WTC11 (cell line): ENCODE data around the gene PNLIP. TPM values are rescaled to one million over a fixed set of nuclear protein-coding genes. Genes with fewer than 3 reads are reported as not detected.

ENCODE experiments used
- ATAC-seq: fragments of 200-7000 bp; cut with Tn5 transposase; 2 replicates; pipeline ENCODE4 v1.10.0; 2021; ENCODE audit warnings: mild to moderate bottlenecking, moderate library complexity
- CTCF ChIA-PET: fragments of 300-600 bp; sonication (Branson Sonifier 250); formaldehyde crosslinking; loops from one replicate; lab custom pipeline; 2021; ENCODE audit warnings: antibody characterized with exemption; lab: Charles Lee
- POLR2A ChIA-PET: fragments of 350-600 bp; sonication (Branson Sonifier 250); formaldehyde crosslinking; loops from one replicate; lab custom pipeline; 2021; ENCODE audit warnings: antibody characterized with exemption; lab: Charles Lee
- DNase-seq: peaks from one replicate; pipeline ENCODE4 v3.0.0; 2021; ENCODE audit warnings: low spot score
- H3K27ac Mint-ChIP-seq: 2 replicates; pipeline ENCODE4 v1.8.0; 2021; ENCODE audit warnings: mixed read lengths
- H3K27me3 Mint-ChIP-seq: 2 replicates; pipeline ENCODE4 v1.8.0; 2021; ENCODE audit warnings: low read depth, mild to moderate bottlenecking, moderate library complexity, mixed read lengths
- H3K36me3 Mint-ChIP-seq: 2 replicates; pipeline ENCODE4 v1.8.0; 2021; ENCODE audit warnings: mixed read lengths
- H3K4me1 Mint-ChIP-seq: 2 replicates; pipeline ENCODE4 v1.8.0; 2022; ENCODE audit warnings: mixed read lengths
- H3K4me3 Mint-ChIP-seq: 2 replicates; pipeline ENCODE4 v1.8.0; 2021; ENCODE audit warnings: mild to moderate bottlenecking, moderate library complexity, mixed read lengths
- H3K9me3 Mint-ChIP-seq: 2 replicates; pipeline ENCODE4 v1.8.0; 2021; ENCODE audit warnings: mixed read lengths
- AR ChIP-seq: fragments of 250-450 bp; sonication (Bioruptor Pico); IDR thresholded peaks from 2 replicates; pipeline ENCODE4 v1.9.0; 2021; ENCODE audit warnings: mild to moderate bottlenecking
- CTCF ChIP-seq: fragments of 200-600 bp; IDR thresholded peaks from 2 replicates; pipeline ENCODE4 v1.8.0; 2022; ENCODE audit warnings: antibody characterized with exemption
- E2F5 ChIP-seq: sonication (generic); formaldehyde crosslinking; IDR thresholded peaks from 2 replicates; pipeline ENCODE4 v1.8.1; 2022; ENCODE audit warnings: mild to moderate bottlenecking, moderate library complexity, missing genetic modification reagents
- FOXJ3 ChIP-seq: sonication (generic); formaldehyde crosslinking; IDR thresholded peaks from 2 replicates; pipeline ENCODE4 v1.9.0; 2021; ENCODE audit warnings: missing genetic modification reagents, mild to moderate bottlenecking, borderline replicate concordance
- FOXP1 ChIP-seq: sonication (generic); formaldehyde crosslinking; IDR thresholded peaks from 2 replicates; pipeline ENCODE4 v1.8.0; 2022; ENCODE audit warnings: missing genetic modification reagents, mild to moderate bottlenecking, moderate library complexity, borderline replicate concordance
- IRF2 ChIP-seq: sonication (generic); formaldehyde crosslinking; IDR thresholded peaks from 2 replicates; pipeline ENCODE4 v1.8.0; 2022; ENCODE audit warnings: low read depth, missing genetic modification reagents, borderline replicate concordance
- JAZF1 ChIP-seq: fragments of 250-450 bp; sonication (Bioruptor Pico); IDR thresholded peaks from 2 replicates; pipeline ENCODE4 v1.9.0; 2021; ENCODE audit warnings: moderate library complexity, mild to moderate bottlenecking, inconsistent platforms
- NFATC4 ChIP-seq: fragments of 250-450 bp; sonication (Bioruptor Pico); IDR thresholded peaks from 2 replicates; pipeline ENCODE4 v1.9.0; 2021; ENCODE audit warnings: mild to moderate bottlenecking
- NFE2L1 ChIP-seq: sonication (generic); formaldehyde crosslinking; IDR thresholded peaks from 2 replicates; pipeline ENCODE4 v1.8.1; 2023; ENCODE audit warnings: missing genetic modification reagents
- ZNF138 ChIP-seq: sonication (generic); formaldehyde crosslinking; conservative IDR thresholded peaks from 2 replicates; pipeline ENCODE4 v1.8.1; 2022; ENCODE audit warnings: mild to moderate bottlenecking, moderate library complexity, missing genetic modification reagents
- ZNF219 ChIP-seq: sonication (generic); formaldehyde crosslinking; IDR thresholded peaks from 2 replicates; pipeline ENCODE4 v1.8.0; 2023; ENCODE audit warnings: missing genetic modification reagents, mild to moderate bottlenecking, borderline replicate concordance
- ZNF396 ChIP-seq: fragments of 250-450 bp; sonication (Bioruptor Pico); IDR thresholded peaks from 2 replicates; pipeline ENCODE4 v1.8.0; 2021; ENCODE audit warnings: mild to moderate bottlenecking, moderate library complexity, borderline replicate concordance
- ZNF423 ChIP-seq: fragments of 250-450 bp; sonication (Bioruptor Pico); IDR thresholded peaks from 2 replicates; pipeline ENCODE4 v2.1.2; 2022; ENCODE audit warnings: mild to moderate bottlenecking, moderate library complexity
- total RNA-seq: library from RNA; stranded (reverse); gene quantifications from 3 replicates; pipeline ENCODE4 v1.2.3, GENCODE V29; 2021
- TF ChIP-seq, protein P1 (sequence below): sonication (generic); formaldehyde crosslinking; IDR thresholded peaks from 2 replicates; pipeline ENCODE4 v1.8.1; 2022; ENCODE audit warnings: mild to moderate bottlenecking, missing genetic modification reagents, moderate library complexity, borderline replicate concordance
- TF ChIP-seq, protein P2 (sequence below): sonication (generic); formaldehyde crosslinking; IDR thresholded peaks from 2 replicates; pipeline ENCODE4 v1.8.1; 2023; ENCODE audit warnings: mild to moderate bottlenecking, missing genetic modification reagents, moderate library complexity
- TF ChIP-seq, protein P3 (sequence below): fragments of 250-450 bp; sonication (Bioruptor Pico); IDR thresholded peaks from 2 replicates; pipeline ENCODE4 v1.9.0; 2021; ENCODE audit warnings: moderate library complexity, mild to moderate bottlenecking, inconsistent platforms, borderline replicate concordance
- TF ChIP-seq, protein P4 (sequence below): sonication (generic); formaldehyde crosslinking; IDR thresholded peaks from 2 replicates; pipeline ENCODE4 v1.8.0; 2023; ENCODE audit warnings: mild to moderate bottlenecking, missing genetic modification reagents

PNLIP gene
- total RNA-seq, 1 experiment from 2014 or later: 1.6 TPM

DNA sequence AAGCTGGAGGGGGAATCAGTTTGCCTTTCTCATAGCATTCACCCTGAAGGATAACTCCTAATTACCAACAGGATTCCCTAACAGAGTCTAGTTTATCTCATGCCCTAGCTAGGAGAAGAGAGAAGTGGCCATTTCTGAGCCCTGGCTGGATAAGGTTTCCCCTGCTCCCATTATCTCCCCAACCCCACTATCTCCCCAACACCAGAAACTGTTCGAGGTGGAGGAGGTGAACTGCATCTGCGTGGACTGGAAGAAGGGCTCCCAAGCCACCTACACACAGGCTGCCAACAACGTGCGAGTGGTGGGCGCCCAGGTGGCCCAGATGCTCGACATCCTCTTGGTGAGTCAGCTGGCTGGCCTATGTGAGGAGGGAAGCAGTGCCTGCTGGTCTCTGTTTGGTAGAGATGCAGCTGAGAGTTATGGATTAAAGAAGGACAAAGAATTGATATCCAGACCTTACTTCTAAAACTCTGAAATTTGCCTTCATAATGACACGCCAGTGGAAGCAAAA is 48.8 kb downstream of the PNLIP start (continued):
- TF ChIP-seq, protein P1, sequence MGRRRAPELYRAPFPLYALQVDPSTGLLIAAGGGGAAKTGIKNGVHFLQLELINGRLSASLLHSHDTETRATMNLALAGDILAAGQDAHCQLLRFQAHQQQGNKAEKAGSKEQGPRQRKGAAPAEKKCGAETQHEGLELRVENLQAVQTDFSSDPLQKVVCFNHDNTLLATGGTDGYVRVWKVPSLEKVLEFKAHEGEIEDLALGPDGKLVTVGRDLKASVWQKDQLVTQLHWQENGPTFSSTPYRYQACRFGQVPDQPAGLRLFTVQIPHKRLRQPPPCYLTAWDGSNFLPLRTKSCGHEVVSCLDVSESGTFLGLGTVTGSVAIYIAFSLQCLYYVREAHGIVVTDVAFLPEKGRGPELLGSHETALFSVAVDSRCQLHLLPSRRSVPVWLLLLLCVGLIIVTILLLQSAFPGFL (CRISPR knock-in tag): no peak

DNA sequence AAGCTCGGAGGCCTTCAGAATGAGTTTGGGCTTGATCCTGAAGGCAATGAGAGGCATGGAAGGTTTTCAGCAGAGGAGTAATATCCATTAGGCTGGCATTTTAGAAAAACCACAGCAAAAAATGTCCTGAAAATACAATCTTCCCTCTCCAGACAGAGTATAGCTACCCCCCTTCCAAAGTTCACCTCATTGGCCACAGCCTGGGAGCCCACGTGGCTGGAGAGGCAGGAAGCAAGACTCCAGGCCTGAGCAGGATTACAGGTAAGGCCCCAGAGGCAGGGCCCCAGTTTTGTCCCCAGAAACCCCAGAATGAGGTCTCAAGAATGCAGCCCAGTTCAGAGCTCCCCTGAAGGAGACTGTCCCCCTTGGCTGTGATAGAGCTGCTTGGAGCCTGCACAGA is 50.3 kb downstream of the PNLIP start:
- no peak overlapping the region for H3K27ac Mint-ChIP-seq
- no peaks in the 10 kb centered on the region for H3K36me3 Mint-ChIP-seq
- no peaks in the 10 kb centered on the region for H3K9me3 Mint-ChIP-seq
- DNase-seq: no peak
- peaks cover 10% of the 10 kb centered on the region for H3K4me1 Mint-ChIP-seq
- H3K27me3 Mint-ChIP-seq: no peaks in the 10 kb centered on the region
- H3K4me3 Mint-ChIP-seq: no peak overlapping the region
- ChIA-PET POLR2A (no interaction called here), CTCF (no interaction called here)
- TF ChIP-seq ZNF219 (CRISPR knock-in tag): no peak
- ATAC-seq: no peak

GRCh38 chr10:116597543-116597942 is 51.8 kb downstream of the PNLIP start:
- TF ChIP-seq JAZF1 (no peak), ZNF219 (CRISPR knock-in tag) (no peak), ZNF396 (CRISPR knock-in tag) (no peak), IRF2 (CRISPR knock-in tag) (no peak), E2F5 (CRISPR knock-in tag) (no peak), FOXP1 (no peak), ZNF423 (no peak), FOXJ3 (CRISPR knock-in tag) (no peak), NFATC4 (no peak), ZNF138 (CRISPR knock-in tag) (no peak), AR (CRISPR knock-in tag) (no peak)
- TF ChIP-seq, protein P2, sequence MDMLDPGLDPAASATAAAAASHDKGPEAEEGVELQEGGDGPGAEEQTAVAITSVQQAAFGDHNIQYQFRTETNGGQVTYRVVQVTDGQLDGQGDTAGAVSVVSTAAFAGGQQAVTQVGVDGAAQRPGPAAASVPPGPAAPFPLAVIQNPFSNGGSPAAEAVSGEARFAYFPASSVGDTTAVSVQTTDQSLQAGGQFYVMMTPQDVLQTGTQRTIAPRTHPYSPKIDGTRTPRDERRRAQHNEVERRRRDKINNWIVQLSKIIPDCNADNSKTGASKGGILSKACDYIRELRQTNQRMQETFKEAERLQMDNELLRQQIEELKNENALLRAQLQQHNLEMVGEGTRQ (CRISPR knock-in tag): no peak
- TF ChIP-seq, all 79 proteins: peak for 0
- Mint-ChIP-seq H3K4me1 (peaks cover 10% of the 10 kb centered on the region), H3K27me3 (no peaks in the 10 kb centered on the region), H3K4me3 (no peak overlapping the region), H3K27ac (no peak overlapping the region), H3K9me3 (no peaks in the 10 kb centered on the region), H3K36me3 (no peaks in the 10 kb centered on the region)
- ATAC-seq: no peak
- no peak for DNase-seq
- CTCF ChIA-PET: no interaction called here
- POLR2A ChIA-PET: no interaction called here

GRCh38 chr10:116598329-116598728 is 52.6 kb downstream of the PNLIP start:
- H3K36me3 Mint-ChIP-seq: no peaks in the 10 kb centered on the region
- H3K4me3 Mint-ChIP-seq: no peak overlapping the region
- ChIA-PET CTCF (no interaction called here), POLR2A (no interaction called here)
- H3K9me3 Mint-ChIP-seq: no peaks in the 10 kb centered on the region
- no peak for ATAC-seq
- H3K27ac Mint-ChIP-seq: no peak overlapping the region
- DNase-seq: no peak
- peaks cover 10% of the 10 kb centered on the region for H3K4me1 Mint-ChIP-seq
- no peaks in the 10 kb centered on the region for H3K27me3 Mint-ChIP-seq
- TF ChIP-seq, protein P3, sequence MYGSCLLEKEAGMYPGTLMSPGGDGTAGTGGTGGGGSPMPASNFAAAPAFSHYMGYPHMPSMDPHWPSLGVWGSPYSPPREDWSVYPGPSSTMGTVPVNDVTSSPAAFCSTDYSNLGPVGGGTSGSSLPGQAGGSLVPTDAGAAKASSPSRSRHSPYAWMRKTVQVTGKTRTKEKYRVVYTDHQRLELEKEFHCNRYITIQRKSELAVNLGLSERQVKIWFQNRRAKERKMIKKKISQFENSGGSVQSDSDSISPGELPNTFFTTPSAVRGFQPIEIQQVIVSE (CRISPR knock-in tag): no peak
- TF ChIP-seq, protein P4, sequence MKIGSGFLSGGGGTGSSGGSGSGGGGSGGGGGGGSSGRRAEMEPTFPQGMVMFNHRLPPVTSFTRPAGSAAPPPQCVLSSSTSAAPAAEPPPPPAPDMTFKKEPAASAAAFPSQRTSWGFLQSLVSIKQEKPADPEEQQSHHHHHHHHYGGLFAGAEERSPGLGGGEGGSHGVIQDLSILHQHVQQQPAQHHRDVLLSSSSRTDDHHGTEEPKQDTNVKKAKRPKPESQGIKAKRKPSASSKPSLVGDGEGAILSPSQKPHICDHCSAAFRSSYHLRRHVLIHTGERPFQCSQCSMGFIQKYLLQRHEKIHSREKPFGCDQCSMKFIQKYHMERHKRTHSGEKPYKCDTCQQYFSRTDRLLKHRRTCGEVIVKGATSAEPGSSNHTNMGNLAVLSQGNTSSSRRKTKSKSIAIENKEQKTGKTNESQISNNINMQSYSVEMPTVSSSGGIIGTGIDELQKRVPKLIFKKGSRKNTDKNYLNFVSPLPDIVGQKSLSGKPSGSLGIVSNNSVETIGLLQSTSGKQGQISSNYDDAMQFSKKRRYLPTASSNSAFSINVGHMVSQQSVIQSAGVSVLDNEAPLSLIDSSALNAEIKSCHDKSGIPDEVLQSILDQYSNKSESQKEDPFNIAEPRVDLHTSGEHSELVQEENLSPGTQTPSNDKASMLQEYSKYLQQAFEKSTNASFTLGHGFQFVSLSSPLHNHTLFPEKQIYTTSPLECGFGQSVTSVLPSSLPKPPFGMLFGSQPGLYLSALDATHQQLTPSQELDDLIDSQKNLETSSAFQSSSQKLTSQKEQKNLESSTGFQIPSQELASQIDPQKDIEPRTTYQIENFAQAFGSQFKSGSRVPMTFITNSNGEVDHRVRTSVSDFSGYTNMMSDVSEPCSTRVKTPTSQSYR: no peak
- TF ChIP-seq NFE2L1 (no peak), CTCF (no peak)
